GM10248 (cell line): ENCODE results near the gene TMEM109.
A peak's percentile ranks its signal among the peaks of the same experiment; 100 is the strongest.
"Not testable (repeated sequence)": the region's sequence is repeated elsewhere in the genome, so short reads cannot be mapped to it uniquely, and the experiment has no call there.

Experiments used
- CTCF ChIA-PET: fragments of 300-600 bp; sonication (Branson Sonifier 250); formaldehyde crosslinking; extraction: SDS; loops from one replicate; lab custom pipeline; 2021; ENCODE audit warnings: antibody characterized with exemption; lab: Yijun Ruan, JAX
- POLR2A ChIA-PET: fragments of 350-650 bp; sonication (Branson Sonifier 250); formaldehyde crosslinking; extraction: SDS; loops from one replicate; lab custom pipeline; 2020; ENCODE audit warnings: antibody characterized with exemption; lab: Yijun Ruan, JAX
- DNase-seq: peaks from one replicate; pipeline ENCODE4 v3.0.0; 2012; ENCODE audit errors: extremely low spot score
- TF ChIP-seq, protein P1 (sequence below): IDR thresholded peaks from 2 replicates; pipeline ENCODE4 v1.5.1; 2012; ENCODE audit warnings: mild to moderate bottlenecking, low read depth; ENCODE audit errors: extremely low read depth, missing control alignments, control extremely low read depth

TMEM109 gene

GRCh38 chr11:60900673-60901404 is 13.1 kb upstream of the TMEM109 start:
- TF ChIP-seq, protein P1, sequence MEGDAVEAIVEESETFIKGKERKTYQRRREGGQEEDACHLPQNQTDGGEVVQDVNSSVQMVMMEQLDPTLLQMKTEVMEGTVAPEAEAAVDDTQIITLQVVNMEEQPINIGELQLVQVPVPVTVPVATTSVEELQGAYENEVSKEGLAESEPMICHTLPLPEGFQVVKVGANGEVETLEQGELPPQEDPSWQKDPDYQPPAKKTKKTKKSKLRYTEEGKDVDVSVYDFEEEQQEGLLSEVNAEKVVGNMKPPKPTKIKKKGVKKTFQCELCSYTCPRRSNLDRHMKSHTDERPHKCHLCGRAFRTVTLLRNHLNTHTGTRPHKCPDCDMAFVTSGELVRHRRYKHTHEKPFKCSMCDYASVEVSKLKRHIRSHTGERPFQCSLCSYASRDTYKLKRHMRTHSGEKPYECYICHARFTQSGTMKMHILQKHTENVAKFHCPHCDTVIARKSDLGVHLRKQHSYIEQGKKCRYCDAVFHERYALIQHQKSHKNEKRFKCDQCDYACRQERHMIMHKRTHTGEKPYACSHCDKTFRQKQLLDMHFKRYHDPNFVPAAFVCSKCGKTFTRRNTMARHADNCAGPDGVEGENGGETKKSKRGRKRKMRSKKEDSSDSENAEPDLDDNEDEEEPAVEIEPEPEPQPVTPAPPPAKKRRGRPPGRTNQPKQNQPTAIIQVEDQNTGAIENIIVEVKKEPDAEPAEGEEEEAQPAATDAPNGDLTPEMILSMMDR, result no peak
- CTCF ChIA-PET, result interaction anchor here (1.0 to 14.0 kb wide), 18 partner anchors 11 to 635 kb away, joined by 3 to 157 read pairs (median 8); partner anchors contain the start of genes TMEM109 and ZP1
- no peak for DNase-seq
- POLR2A ChIA-PET, result interaction anchor here (1.1 kb wide), 1 partner anchor 13 kb away, joined by 3 read pairs; the partner anchor contains the start of gene TMEM109

GRCh38 chr11:60902625-60903024 is 11.3 kb upstream of the TMEM109 start:
- no peak for DNase-seq
- ChIA-PET CTCF (interaction anchor here (1.8 to 14.0 kb wide), 7 partner anchors 13 to 139 kb away, joined by 5 to 157 read pairs (median 33); partner anchors contain the start of gene TMEM109), POLR2A (no interaction called here)
- TF ChIP-seq, protein P1, result no peak

- DNase-seq, result no peak
- POLR2A ChIA-PET, result interaction anchor here (0.6 to 0.8 kb wide), 3 partner anchors 9 to 391 kb away, joined by 3 to 5 read pairs (median 4); partner anchors contain the start of gene TMEM109
- TF ChIP-seq, protein P1, result no peak
- CTCF ChIA-PET, result interaction anchor here (0.8 to 14.0 kb wide), 10 partner anchors 9 to 142 kb away, joined by 3 to 157 read pairs (median 16); partner anchors contain the start of genes PTGDR2 and TMEM109
Observed at GRCh38 chr11:60905047-60905446, 8.9 kb upstream of the TMEM109 start.

DNA sequence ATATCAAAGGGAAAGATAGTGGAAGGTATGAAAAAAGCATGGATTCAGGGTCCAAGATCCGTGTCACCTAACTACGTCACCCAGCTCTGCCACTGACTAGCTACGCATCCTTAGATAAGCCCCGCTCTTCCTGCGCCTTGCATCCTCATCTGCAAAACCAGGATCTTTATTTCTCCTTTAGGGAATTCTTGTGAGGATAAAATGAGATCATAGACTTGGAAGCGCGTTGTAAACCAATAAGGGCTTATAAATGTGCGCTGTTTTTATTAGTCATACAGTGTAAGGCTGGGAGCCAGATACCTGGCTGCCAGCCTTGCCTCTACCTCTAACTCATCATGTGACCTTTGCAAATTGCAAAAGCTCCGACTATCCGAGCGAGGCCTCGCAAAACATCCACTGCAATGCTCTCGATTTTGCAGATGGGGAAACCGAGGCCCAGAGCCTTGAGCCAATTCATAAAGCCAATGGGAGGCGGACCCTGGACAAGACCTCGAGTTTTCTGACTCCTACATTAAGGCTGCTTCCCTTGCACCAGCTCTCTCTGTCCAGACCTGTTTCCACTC is 8.3 kb upstream of the TMEM109 start:
- DNase-seq, result no peak
- TF ChIP-seq, protein P1, result no peak
- ChIA-PET CTCF (interaction anchor here (0.8 to 14.0 kb wide), 10 partner anchors 9 to 142 kb away, joined by 3 to 157 read pairs (median 16); partner anchors contain the start of genes PTGDR2 and TMEM109), POLR2A (interaction anchor here (0.6 kb wide), 1 partner anchor 45 kb away, joined by 4 read pairs; no protein-coding TSS in a partner anchor)

- CTCF ChIA-PET, result interaction anchor here (0.7 to 14.0 kb wide), 8 partner anchors 7 to 223 kb away, joined by 3 to 157 read pairs (median 18); partner anchors contain the start of gene TMEM109
- TF ChIP-seq, protein P1, result no peak
- POLR2A ChIA-PET, result no interaction called here
- DNase-seq, result peak; percentile 97
Observed at GRCh38 chr11:60906132-60906972, 7.6 kb upstream of the TMEM109 start, which contains the start of gene PRPF19. Gene PRPF19 (minus strand): TSS chr11:60906585. CDS start chr11:60906382, 203 bp downstream.

DNA sequence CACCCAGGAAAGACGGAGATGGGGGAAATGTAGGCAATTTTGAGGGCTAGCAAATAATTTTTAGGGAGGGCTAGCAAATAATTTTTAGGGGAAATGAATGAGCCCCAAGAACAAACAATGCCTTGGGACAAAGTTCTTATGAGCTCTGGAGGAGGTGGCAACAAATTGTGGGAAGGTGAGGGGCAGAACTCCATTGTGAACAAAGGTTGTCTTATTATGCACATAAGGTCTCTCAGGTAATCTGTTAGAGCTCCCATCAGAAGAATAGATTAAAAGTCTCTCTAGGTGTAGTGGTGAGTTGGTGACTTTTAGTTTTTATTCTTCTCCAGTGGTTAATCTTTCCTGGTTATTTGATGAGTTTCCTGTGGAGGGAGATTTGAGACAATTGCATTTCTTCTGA is 5.2 kb upstream of the TMEM109 start:
- CTCF ChIA-PET, result interaction anchor here (3.5 kb wide), 1 partner anchor 10 kb away, joined by 18 read pairs; no protein-coding TSS in a partner anchor
- no peak for DNase-seq
- POLR2A ChIA-PET, result no interaction called here
- TF ChIP-seq, protein P1, result no peak

GRCh38 chr11:60909680-60910280 is 4.2 kb upstream of the TMEM109 start:
- DNase-seq, POLR2A ChIA-PET: not testable (repeated sequence)
- CTCF ChIA-PET, result interaction anchor here (3.5 kb wide), 1 partner anchor 11 kb away, joined by 18 read pairs; no protein-coding TSS in a partner anchor
